ENCODE measurements around the gene ICAM3.

- no peak for TF ChIP-seq CTCF (conservative IDR thresholded peaks at IDR 0.05; ENCODE audit: low read depth, low read length)
- no peak for TF ChIP-seq EZH2 (IDR thresholded peaks at IDR 0.05; ENCODE audit: low read length, unreplicated experiment)
Measured at GRCh38 chr19:10286803-10287737, 52.4 kb downstream of the ICAM3 start, which contains the start of gene ICAM4.

All from PC-3 (cell line).